GM23248 (cell line): ENCODE results near the gene RUNX1. TPM values are rescaled to one million over a fixed set of nuclear protein-coding genes. Genes with fewer than 3 reads are reported as not detected.

Experiments
- DNase-seq: peaks from one replicate; pipeline ENCODE4 v3.0.0-alpha.2; 2015
- H2AFZ ChIP-seq: fragments of 200-600 bp; sonication (generic); 2 replicates; pipeline ENCODE4 v1.6.1; 2016; ENCODE audit warnings: antibody characterized with exemption
- H3F3A ChIP-seq: fragments of 200-600 bp; sonication (generic); 2 replicates; pipeline ENCODE4 v1.6.1; 2016; ENCODE audit warnings: mild to moderate bottlenecking, antibody characterized with exemption, mixed run types; ENCODE audit not compliant: insufficient read depth
- H3K27ac ChIP-seq: fragments of 200-600 bp; sonication (generic); 2 replicates; pipeline ENCODE4 v1.5.1; 2016; ENCODE audit warnings: mild to moderate bottlenecking
- H3K27me3 ChIP-seq: fragments of 200-600 bp; sonication (generic); replicated peaks from 2 replicates; pipeline ENCODE4 v1.6.1; 2016; ENCODE audit warnings: mild to moderate bottlenecking; ENCODE audit not compliant: insufficient read depth
- H3K36me3 ChIP-seq: fragments of 200-600 bp; sonication (generic); 2 replicates; pipeline ENCODE4 v1.6.1; 2016; ENCODE audit warnings: low read depth, mild to moderate bottlenecking
- H3K4me1 ChIP-seq: fragments of 200-600 bp; sonication (generic); 2 replicates; pipeline ENCODE4 v1.6.1; 2016; ENCODE audit warnings: mild to moderate bottlenecking; ENCODE audit not compliant: insufficient read depth
- H3K4me2 ChIP-seq: fragments of 200-600 bp; sonication (generic); one replicate; pipeline ENCODE4 v1.6.1; 2016; ENCODE audit warnings: mild to moderate bottlenecking; ENCODE audit not compliant: unreplicated experiment
- H3K4me3 ChIP-seq: fragments of 200-600 bp; sonication (generic); 2 replicates; pipeline ENCODE4 v1.5.1; 2016; ENCODE audit warnings: mild to moderate bottlenecking
- H3K79me2 ChIP-seq: fragments of 200-600 bp; sonication (generic); 2 replicates; pipeline ENCODE4 v1.6.1; 2016; ENCODE audit warnings: mild to moderate bottlenecking; ENCODE audit not compliant: insufficient read depth
- H3K9ac ChIP-seq: fragments of 200-600 bp; sonication (generic); 2 replicates; pipeline ENCODE4 v1.6.1; 2016; ENCODE audit warnings: mild to moderate bottlenecking
- H3K9me2 ChIP-seq: fragments of 200-600 bp; sonication (generic); 2 replicates; pipeline ENCODE4 v1.6.1; 2016; ENCODE audit warnings: mixed run types, mild to moderate bottlenecking, moderate library complexity; ENCODE audit not compliant: insufficient read depth
- H3K9me3 ChIP-seq: fragments of 200-600 bp; sonication (generic); one replicate; pipeline ENCODE4 v1.6.1; 2017; ENCODE audit warnings: low read depth
- H4K20me1 ChIP-seq: fragments of 200-600 bp; sonication (generic); 2 replicates; pipeline ENCODE4 v1.6.0; 2016; ENCODE audit not compliant: insufficient read depth
- EZH2 ChIP-seq: fragments of 200-600 bp; sonication (generic); IDR thresholded peaks from 2 replicates; pipeline ENCODE4 v1.6.1; 2018; ENCODE audit warnings: antibody characterized with exemption, mild to moderate bottlenecking; ENCODE audit not compliant: insufficient read depth, poor library complexity, severe bottlenecking
- EZH2phosphoT487 ChIP-seq: fragments of 200-600 bp; sonication (generic); IDR thresholded peaks from 2 replicates; pipeline ENCODE4 v1.6.1; 2018; ENCODE audit warnings: antibody characterized with exemption, moderate library complexity, mild to moderate bottlenecking, low read depth; ENCODE audit not compliant: insufficient read depth
- WGBS, 2 experiments: methylation state at CpG; one replicate each; pipeline ENCODE4 v1.1.6; 2015 to 2017; ENCODE audit warnings: low lambda C conversion rate in 2 of 2, low coverage in 1 of 2; ENCODE audit errors: missing lambda C conversion rate in 2 of 2; 5-methylcytosine and 5-hydroxymethylcytosine counted together
- in situ Hi-C: fragments of 300-500 bp; cut with MboI; formaldehyde crosslinking; loops from 2 replicates; pipeline ENCODE4 v1.15.0; 2020
- polyA plus RNA-seq: library from polyadenylated mRNA; unstranded; fragments of >200 nt; fragmentation: Nextera tagmentation; extraction: Ambion mirVana; gene quantifications from 2 replicates; pipeline ENCODE4 v1.2.1, GENCODE V29; 2016
- total RNA-seq: library from RNA; depleted of rRNA; stranded (reverse); fragments of >200 nt; shearing (Covaris generic); gene quantifications from 2 replicates; pipeline ENCODE4 v1.2.3, GENCODE V29; 2014; rRNA removed

RUNX1 gene
- 32.6 and 35.3 TPM in 2 replicates for total RNA-seq
- polyA plus RNA-seq = 21.3 and 23.1 TPM in 2 replicates

- Histone ChIP-seq H3K27ac (peak within 1 kb of the TSS; percentile 91), H3K4me2 (peak within 1 kb of the TSS; percentile 71), H3K4me1 (peaks cover 54% of the 10 kb centered on the region), H3F3A (peaks cover 51% of the 10 kb centered on the region), H3K9me2 (no peaks in the 10 kb centered on the region), H3K9me3 (no peaks in the 10 kb centered on the region), H4K20me1 (no peaks in the 10 kb centered on the region), H3K27me3 (no peaks in the 10 kb centered on the region), H3K79me2 (no peaks in the 10 kb centered on the region; the same call in 1 of the 2 replicates), H3K4me3 (peak within 1 kb of the TSS; percentile 47), H2AFZ (peak within 1 kb of the TSS; percentile 30), H3K36me3 (no peaks in the 10 kb centered on the region), H3K9ac (peak within 1 kb of the TSS; percentile 75)
- TF ChIP-seq EZH2 (no peak), EZH2phosphoT487 (no peak)
- WGBS, 2 experiments = 55 to 62% methylated on average over 14 of the region's 14 CpGs
- peak; percentile 70 for DNase-seq
- in situ Hi-C loops = loop anchor here (10.0 to 25.0 kb wide), 2 partner anchors 154 to 788 kb away; no protein-coding TSS in a partner anchor
Measured at GRCh38 chr21:35048706-35049617, at the start of gene RUNX1. Gene RUNX1 (minus strand): TSS chr21:35049302.

DNA sequence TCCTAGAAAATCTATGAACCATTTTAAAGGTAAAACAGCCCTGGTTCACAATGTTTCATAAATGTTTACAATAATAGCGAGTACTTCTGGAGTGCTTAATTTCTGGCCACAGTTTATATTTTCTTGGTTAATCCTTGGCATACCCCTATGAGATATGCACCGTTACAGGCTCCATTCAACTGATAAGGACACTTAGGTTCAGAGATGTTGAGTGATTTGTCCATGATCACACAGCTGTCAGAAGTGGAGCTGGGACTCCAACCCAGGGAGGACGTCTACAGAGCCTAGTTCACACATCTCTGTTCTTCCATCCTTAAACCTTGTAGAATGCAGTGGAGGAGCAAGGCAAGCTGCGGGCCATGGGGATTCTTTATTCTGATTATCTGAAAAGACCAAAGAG, 48.4 kb upstream of the RUNX1 start:
- H3F3A ChIP-seq = no peaks in the 10 kb centered on the region; the same call in 1 of the 2 replicates
- 86 to 89% methylated on average over 4 of the region's 4 CpGs for WGBS, 2 experiments
- in situ Hi-C loops = no loop called here

DNA sequence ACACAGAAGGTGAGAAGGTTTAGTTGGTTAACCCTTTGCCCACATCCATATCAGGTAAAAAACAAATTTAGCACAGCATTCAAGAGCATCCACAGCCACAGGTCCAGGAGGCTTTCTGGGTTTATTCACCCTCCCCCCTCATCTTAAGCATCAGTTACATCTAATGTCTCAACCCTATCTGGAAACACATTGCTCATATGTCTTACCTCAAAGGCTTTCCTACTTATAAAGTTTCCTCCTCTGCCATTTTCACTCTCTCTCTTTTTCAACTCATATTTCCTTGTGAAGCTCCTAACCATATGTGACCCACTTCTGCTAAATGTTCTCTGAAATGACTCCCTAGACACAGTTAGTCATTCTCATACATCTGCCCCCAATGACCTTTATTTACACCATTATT, 47.9 kb upstream of the RUNX1 start:
- no peak overlapping the region for H3K9ac ChIP-seq
- H4K20me1 ChIP-seq = no peaks in the 10 kb centered on the region
- no peak overlapping the region for H3K4me3 ChIP-seq
- H3K79me2 ChIP-seq = no peaks in the 10 kb centered on the region
- H3K9me2 ChIP-seq = no peaks in the 10 kb centered on the region
- no peak overlapping the region for H2AFZ ChIP-seq
- H3K9me3 ChIP-seq = no peaks in the 10 kb centered on the region
- H3K4me2 ChIP-seq = no peak overlapping the region
- no peak for DNase-seq
- H3K4me1 ChIP-seq = no peaks in the 10 kb centered on the region
- no peaks in the 10 kb centered on the region for H3K36me3 ChIP-seq
- H3K27me3 ChIP-seq = no peaks in the 10 kb centered on the region
- in situ Hi-C loops = no loop called here
- H3F3A ChIP-seq = no peaks in the 10 kb centered on the region; the same call in 1 of the 2 replicates
- TF ChIP-seq EZH2 (no peak), EZH2phosphoT487 (no peak)
- H3K27ac ChIP-seq = no peak overlapping the region

More for the DNA sequence above, 48.4 kb upstream of the RUNX1 start:
- Histone ChIP-seq H3K4me1 (no peaks in the 10 kb centered on the region), H3K27me3 (no peaks in the 10 kb centered on the region), H3K9me2 (no peaks in the 10 kb centered on the region), H4K20me1 (no peaks in the 10 kb centered on the region), H3K36me3 (no peaks in the 10 kb centered on the region), H3K4me3 (no peak overlapping the region), H2AFZ (no peak overlapping the region), H3K9ac (no peak overlapping the region), H3K9me3 (no peaks in the 10 kb centered on the region), H3K27ac (no peak overlapping the region), H3K4me2 (no peak overlapping the region), H3K79me2 (no peaks in the 10 kb centered on the region)
- no peak for TF ChIP-seq EZH2phosphoT487
- no peak for TF ChIP-seq EZH2
- DNase-seq = no peak

GRCh38 chr21:35095859-35096291, 46.8 kb upstream of the RUNX1 start:
- peak; percentile 31 for DNase-seq
- H3K4me1 ChIP-seq = no peaks in the 10 kb centered on the region
- no peaks in the 10 kb centered on the region for H3K27me3 ChIP-seq
- H3K4me2 ChIP-seq = no peak overlapping the region
- H4K20me1 ChIP-seq = no peaks in the 10 kb centered on the region
- no peaks in the 10 kb centered on the region for H3K9me3 ChIP-seq
- no peaks in the 10 kb centered on the region for H3K9me2 ChIP-seq
- no peak overlapping the region for H3K9ac ChIP-seq
- H3F3A ChIP-seq = no peaks in the 10 kb centered on the region; the same call in 1 of the 2 replicates
- H3K79me2 ChIP-seq = no peaks in the 10 kb centered on the region
- H3K4me3 ChIP-seq = no peak overlapping the region
- TF ChIP-seq EZH2 (no peak), EZH2phosphoT487 (no peak)
- in situ Hi-C loops = no loop called here
- H3K36me3 ChIP-seq = no peaks in the 10 kb centered on the region
- no peak overlapping the region for H2AFZ ChIP-seq
- no peak overlapping the region for H3K27ac ChIP-seq
- WGBS, 2 experiments = 80 to 87% methylated on average over 2 of the region's 2 CpGs
